H1 (cell line): ENCODE measurements around the gene KCTD19.

ENCODE experiments used
- CTCF ChIP-seq, 3 experiments: IDR thresholded peaks; 1 replicate in 2 of 3; 2 replicates in 1 of 3; pipeline versions ENCODE4 v1.5.1 to v1.6.1; 2011; ENCODE audit warnings: low read length in 3 of 3, mild to moderate bottlenecking in 3 of 3, inconsistent platforms in 2 of 3, low read depth in 1 of 3, moderate library complexity in 1 of 3; ENCODE audit not compliant: insufficient read depth in 1 of 3; ENCODE audit errors: control extremely low read depth in 1 of 3
- NRF1 ChIP-seq: IDR thresholded peaks from 2 replicates; pipeline ENCODE4 v1.6.1; 2011; ENCODE audit warnings: mild to moderate bottlenecking, low read depth, low read length, improper control_type of control experiment
- POLR2A ChIP-seq, 2 experiments: IDR thresholded peaks; 1 replicate in 1 of 2; 2 replicates in 1 of 2; pipeline ENCODE4 v1.6.1; 2011; ENCODE audit warnings: low read depth in 2 of 2, low read length in 2 of 2, mild to moderate bottlenecking in 2 of 2; ENCODE audit errors: control extremely low read depth in 1 of 2
- POLR2AphosphoS5 ChIP-seq: IDR thresholded peaks from 2 replicates; pipeline ENCODE4 v1.6.1; 2011; ENCODE audit warnings: low read depth, low read length
- YY1 ChIP-seq: IDR thresholded peaks from 2 replicates; pipeline ENCODE4 v1.6.1; 2011; ENCODE audit warnings: low read depth, mild to moderate bottlenecking, low read length

GRCh38 chr16:67357561-67357960, 31.0 kb upstream of the KCTD19 start:
- no peak for TF ChIP-seq CTCF (IDR thresholded peaks at IDR 0.05; ENCODE audit: control extremely low read depth in 1 of 3, insufficient read depth in 1 of 3, low read depth in 1 of 3, low read length in 3 of 3)
- no peak for TF ChIP-seq YY1
- TF ChIP-seq NRF1: no peak
- TF ChIP-seq POLR2A (IDR thresholded peaks at IDR 0.05; ENCODE audit: control extremely low read depth in 1 of 2, low read depth in 2 of 2, low read length in 2 of 2): no peak
- TF ChIP-seq POLR2AphosphoS5: no peak
